Neural cell (in vitro differentiated cells): ENCODE data around the gene FYB1. TPM values are rescaled to one million over a fixed set of nuclear protein-coding genes. Genes with fewer than 3 reads are reported as not detected.
A peak's percentile ranks its signal among the peaks of the same experiment; 100 is the strongest.

ENCODE experiments used
- H2AFZ ChIP-seq: fragments of 200-600, 300-800 bp; sonication (generic), shearing (Covaris generic); 2 replicates; pipeline ENCODE4 v1.6.0; 2014; ENCODE audit warnings: low read depth, mild to moderate bottlenecking, antibody characterized with exemption, low read length, moderate library complexity
- H3F3A ChIP-seq: fragments of 200-600 bp; shearing (Covaris generic); 2 replicates; pipeline ENCODE4 v1.6.1; 2016; ENCODE audit warnings: mild to moderate bottlenecking, moderate library complexity, mixed read lengths, antibody characterized with exemption, low read length; ENCODE audit not compliant: insufficient read depth, poor library complexity, severe bottlenecking
- H3K27ac ChIP-seq: fragments of 200-600, 300-800 bp; sonication (generic), shearing (Covaris generic); 2 replicates; pipeline ENCODE4 v1.5.1; 2014; ENCODE audit warnings: mild to moderate bottlenecking, low read length, moderate library complexity
- H3K27me3 ChIP-seq: fragments of 300-800, 200-600 bp; sonication (generic), shearing (Covaris generic); 2 replicates; pipeline ENCODE4 v1.6.0; 2014; ENCODE audit warnings: mild to moderate bottlenecking, low read depth, low read length, moderate library complexity; ENCODE audit not compliant: insufficient read depth
- H3K36me3 ChIP-seq: fragments of 300-800, 200-600 bp; sonication (generic), shearing (Covaris generic); 2 replicates; pipeline ENCODE4 v1.5.1; 2014; ENCODE audit warnings: mild to moderate bottlenecking, antibody characterized with exemption, low read length, moderate library complexity; ENCODE audit not compliant: insufficient read depth
- H3K4me2 ChIP-seq: fragments of 300-800, 200-600 bp; sonication (generic), shearing (Covaris generic); 2 replicates; pipeline ENCODE4 v1.6.0; 2014; ENCODE audit warnings: mild to moderate bottlenecking, low read length
- H3K4me3 ChIP-seq: fragments of 300-800, 200-600 bp; sonication (generic), shearing (Covaris generic); 2 replicates; pipeline ENCODE4 v1.5.1; 2014; ENCODE audit warnings: mild to moderate bottlenecking, low read length, moderate library complexity
- H3K79me2 ChIP-seq: fragments of 200-600 bp; shearing (Covaris generic); replicated peaks from 2 replicates; pipeline ENCODE4 v1.6.0; 2014; ENCODE audit warnings: mild to moderate bottlenecking, low read length, moderate library complexity; ENCODE audit not compliant: insufficient read depth
- H3K9ac ChIP-seq: fragments of 300-800, 200-600 bp; sonication (generic), shearing (Covaris generic); 2 replicates; pipeline ENCODE4 v1.6.1; 2016; ENCODE audit warnings: mild to moderate bottlenecking, low read length, mixed read lengths
- H3K9me2 ChIP-seq: fragments of 200-600 bp; shearing (Covaris generic); 2 replicates; pipeline ENCODE4 v1.6.1; 2016; ENCODE audit warnings: mild to moderate bottlenecking, low read length, mixed read lengths; ENCODE audit not compliant: insufficient read depth
- H3K9me3 ChIP-seq: fragments of 200-600, 300-800 bp; sonication (generic), shearing (Covaris generic); 2 replicates; pipeline ENCODE4 v1.6.1; 2016; ENCODE audit warnings: mild to moderate bottlenecking, mixed run types, low read length, moderate library complexity, mixed read lengths
- H4K20me1 ChIP-seq: fragments of 200-600 bp; shearing (Covaris generic); 2 replicates; pipeline ENCODE4 v1.6.1; 2016; ENCODE audit warnings: mild to moderate bottlenecking, mixed run types; ENCODE audit not compliant: insufficient read depth
- CTCF ChIP-seq: fragments of 450-650 bp; IDR thresholded peaks from 2 replicates; pipeline ENCODE4 v1.5.1; 2014; ENCODE audit warnings: antibody characterized with exemption, mild to moderate bottlenecking, moderate library complexity; ENCODE audit not compliant: poor library complexity, severe bottlenecking
- EP300 ChIP-seq: fragments of 450-650 bp; conservative IDR thresholded peaks from 2 replicates; pipeline ENCODE4 v1.6.1; 2014; ENCODE audit warnings: antibody characterized with exemption, mild to moderate bottlenecking, moderate library complexity; ENCODE audit not compliant: poor library complexity, severe bottlenecking
- EZH2 ChIP-seq: fragments of 200-600, 300-800 bp; shearing (Covaris generic), sonication (generic); IDR thresholded peaks from 2 replicates; pipeline ENCODE4 v1.6.1; 2014; ENCODE audit warnings: antibody characterized with exemption, low read length, borderline replicate concordance, mild to moderate bottlenecking; ENCODE audit not compliant: insufficient read depth, poor library complexity, severe bottlenecking
- MXI1 ChIP-seq: fragments of 450-650 bp; conservative IDR thresholded peaks from 2 replicates; pipeline ENCODE4 v1.6.1; 2014; ENCODE audit warnings: antibody characterized with exemption, mild to moderate bottlenecking; ENCODE audit not compliant: poor library complexity, severe bottlenecking
- POLR2AphosphoS5 ChIP-seq: IDR thresholded peaks from 2 replicates; pipeline ENCODE4 v1.6.1; 2012
- RAD21 ChIP-seq: fragments of 450-650 bp; conservative IDR thresholded peaks from 2 replicates; pipeline ENCODE4 v1.6.1; 2014; ENCODE audit warnings: antibody characterized with exemption, mild to moderate bottlenecking, moderate library complexity
- REST ChIP-seq: IDR thresholded peaks from 2 replicates; pipeline ENCODE4 v1.6.1; 2012; ENCODE audit warnings: borderline replicate concordance
- TAF1 ChIP-seq: IDR thresholded peaks from 2 replicates; pipeline ENCODE4 v1.6.1; 2012; ENCODE audit warnings: low read depth
- polyA plus RNA-seq: library from polyadenylated mRNA; depleted of rRNA; stranded (reverse); fragments of >200 nt; gene quantifications from 2 replicates; pipeline ENCODE4 v1.2.3, GENCODE V29; 2014

The FYB1 gene
- polyA plus RNA-seq, 1 donor from 2014 or later = not detected

- H3F3A ChIP-seq = no peaks in the 10 kb centered on the region
- H3K9me3 ChIP-seq = no peaks in the 10 kb centered on the region
- no peak overlapping the region for H3K27ac ChIP-seq
- no peaks in the 10 kb centered on the region for H4K20me1 ChIP-seq
- H3K4me2 ChIP-seq = no peak overlapping the region
- H3K9me2 ChIP-seq = no peaks in the 10 kb centered on the region
- no peak overlapping the region for H3K4me3 ChIP-seq
- TF ChIP-seq EP300 (peak; percentile 49), MXI1 (no peak), REST (peak; percentile 38)
- no peaks in the 10 kb centered on the region for H3K27me3 ChIP-seq
- no peaks in the 10 kb centered on the region for H3K36me3 ChIP-seq
- H2AFZ ChIP-seq = no peak overlapping the region
- no peaks in the 10 kb centered on the region for H3K79me2 ChIP-seq
- H3K9ac ChIP-seq = no peak overlapping the region
These were observed 139.2 kb downstream of the FYB1 start for GRCh38 chr5:39080168-39080567.

- H3K36me3 ChIP-seq = no peaks in the 10 kb centered on the region
- no peak overlapping the region for H3K4me3 ChIP-seq
- TF ChIP-seq MXI1 = no peak
- TF ChIP-seq CTCF = no peak
- no peak for TF ChIP-seq RAD21
- no peak for TF ChIP-seq TAF1
- TF ChIP-seq REST = no peak
- TF ChIP-seq POLR2AphosphoS5 = no peak
- TF ChIP-seq EZH2 = no peak
- no peak overlapping the region for H2AFZ ChIP-seq
- H3K27me3 ChIP-seq = no peaks in the 10 kb centered on the region
- H3F3A ChIP-seq = no peaks in the 10 kb centered on the region
- H3K27ac ChIP-seq = no peak overlapping the region
- H3K79me2 ChIP-seq = no peaks in the 10 kb centered on the region
- no peaks in the 10 kb centered on the region for H3K9me3 ChIP-seq
- H3K9ac ChIP-seq = no peak overlapping the region
- H3K4me2 ChIP-seq = no peak overlapping the region
- no peaks in the 10 kb centered on the region for H4K20me1 ChIP-seq
- H3K9me2 ChIP-seq = no peaks in the 10 kb centered on the region
These were observed 140.2 kb downstream of the FYB1 start for GRCh38 chr5:39079147-39079546.
